CD4-positive, CD25-positive, alpha-beta regulatory T cell (primary cell): ENCODE data around the gene YKT6. TPM values are rescaled to one million over a fixed set of nuclear protein-coding genes. Genes with fewer than 3 reads are reported as not detected.

Source experiments
- ATAC-seq, 2 donors: fragments of 150-1000 bp; cut with Tn5 transposase; one replicate each; pipeline ENCODE4 v1.10.0; 2021; ENCODE audit warnings: low read depth in 2 of 2, moderate number of reproducible peaks in 2 of 2, moderate library complexity in 1 of 2
- DNase-seq, 3 donors: peaks; one replicate each; pipeline versions ENCODE4 v3.0.0 to v3.0.0-alpha.2; 2012 to 2022; ENCODE audit warnings: mixed read lengths in 1 of 3
- H3K27ac ChIP-seq: one replicate; pipeline ENCODE4 v1.7.0; 2013; ENCODE audit warnings: mild to moderate bottlenecking, low read length; ENCODE audit not compliant: insufficient read depth, poor library complexity, severe bottlenecking
- H3K27me3 ChIP-seq: one replicate; pipeline ENCODE4 v1.7.0; 2013; ENCODE audit warnings: low read length; ENCODE audit not compliant: control insufficient read depth, insufficient read depth
- H3K36me3 ChIP-seq: one replicate; pipeline ENCODE4 v1.7.0; 2013; ENCODE audit warnings: mild to moderate bottlenecking, low read length, moderate library complexity; ENCODE audit not compliant: control insufficient read depth, insufficient read depth
- H3K4me1 ChIP-seq: 2 replicates; pipeline ENCODE4 v1.7.0; 2013; ENCODE audit warnings: mild to moderate bottlenecking, low read length; ENCODE audit not compliant: insufficient read depth, control insufficient read depth, poor library complexity, severe bottlenecking
- H3K4me3 ChIP-seq: one replicate; pipeline ENCODE4 v1.7.0; 2013; ENCODE audit warnings: low read depth, mild to moderate bottlenecking, low read length, moderate library complexity
- H3K9me3 ChIP-seq, 2 experiments: 1 replicate in 1 of 2; 2 replicates in 1 of 2; pipeline ENCODE4 v1.7.0; 2013; ENCODE audit warnings: low read length in 2 of 2, mild to moderate bottlenecking in 1 of 2, moderate library complexity in 1 of 2; ENCODE audit not compliant: control insufficient read depth in 2 of 2
- H3K27ac Mint-ChIP-seq, 3 donors: one replicate each; pipeline ENCODE4 v1.8.0; 2020 to 2022; ENCODE audit warnings: mild to moderate bottlenecking in 3 of 3, mixed read lengths in 3 of 3, moderate library complexity in 2 of 3
- H3K27me3 Mint-ChIP-seq: one replicate; pipeline ENCODE4 v1.8.0; 2022; ENCODE audit warnings: mild to moderate bottlenecking, mixed read lengths
- H3K36me3 Mint-ChIP-seq: one replicate; pipeline ENCODE4 v1.8.0; 2020; ENCODE audit warnings: mixed read lengths
- H3K4me1 Mint-ChIP-seq, 4 donors: one replicate each; pipeline ENCODE4 v1.8.0; 2020 to 2022; ENCODE audit warnings: mixed read lengths in 4 of 4, mild to moderate bottlenecking in 1 of 4
- H3K4me3 Mint-ChIP-seq, 4 donors: one replicate each; pipeline ENCODE4 v1.8.0; 2020 to 2022; ENCODE audit warnings: mild to moderate bottlenecking in 4 of 4, mixed read lengths in 4 of 4, moderate library complexity in 3 of 4
- H3K9me3 Mint-ChIP-seq, 7 donors: one replicate each; pipeline ENCODE4 v1.8.0; 2020 to 2022; ENCODE audit warnings: mixed read lengths in 7 of 7, mild to moderate bottlenecking in 3 of 7, moderate library complexity in 2 of 7
- polyA plus RNA-seq, 4 donors: library from polyadenylated mRNA; unstranded; fragments of 300-500 nt; fragmentation: Illumina TruSeq; gene quantifications; one replicate each; pipeline ENCODE4 v1.2.3, GENCODE V29; 2021
- total RNA-seq: library from RNA; stranded (reverse); gene quantifications from one replicate; pipeline ENCODE4 v1.2.3, GENCODE V29; 2022

The YKT6 gene
- total and polyA plus RNA-seq, 5 donors from 2014 or later = 24.7 to 79.2 (median 41.6) TPM

DNA sequence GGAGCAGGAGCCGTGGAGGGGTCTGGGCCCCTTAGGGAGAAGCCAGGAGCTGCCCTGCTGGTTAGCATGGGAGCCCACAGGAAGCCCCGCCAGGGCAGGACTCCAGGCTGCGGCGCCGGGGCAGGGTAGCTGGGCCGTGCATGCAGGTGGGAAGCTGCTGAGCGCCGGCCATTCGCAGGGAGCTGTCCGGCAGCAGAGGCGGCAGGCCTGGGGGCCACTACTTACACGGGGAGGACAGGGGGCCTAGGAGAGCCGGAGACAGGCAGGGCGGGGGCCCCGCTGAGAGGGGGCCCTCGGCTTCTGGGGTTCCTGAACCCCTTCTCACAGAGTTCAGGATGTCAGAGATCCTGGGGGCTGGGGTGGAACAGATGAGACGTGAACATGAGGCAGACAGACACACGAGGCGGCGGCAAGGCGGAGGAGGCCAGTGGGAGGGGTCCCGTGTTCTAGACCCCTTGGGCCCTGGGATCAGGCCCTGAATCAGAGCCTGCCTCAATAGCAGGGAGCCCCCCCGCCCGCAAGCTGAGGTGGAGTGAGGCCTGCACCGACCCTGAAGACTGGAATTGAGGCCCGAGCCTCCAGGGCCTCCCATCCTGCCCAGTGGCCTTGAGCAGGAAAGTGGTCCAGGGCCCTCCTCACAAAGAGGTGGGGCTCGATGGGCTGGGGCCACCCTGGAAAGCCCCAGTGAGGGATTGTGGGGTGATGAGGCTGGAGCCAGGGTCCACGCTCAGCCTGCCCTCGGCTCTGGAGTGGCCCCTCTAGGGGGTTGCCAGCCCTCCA lies 28.0 kb downstream of the YKT6 start:
- Mint-ChIP-seq H3K9me3 (no peaks in the 10 kb centered on the region), H3K27ac (no peak overlapping the region), H3K4me1 (no peaks in the 10 kb centered on the region), H3K27me3 (no peaks in the 10 kb centered on the region), H3K36me3 (no peaks in the 10 kb centered on the region), H3K4me3 (no peak overlapping the region)
- no peak for ATAC-seq
- no peaks in the 10 kb centered on the region for H3K4me1 ChIP-seq
- no peak overlapping the region for H3K27ac ChIP-seq
- DNase-seq = no peak
- no peaks in the 10 kb centered on the region for H3K36me3 ChIP-seq
- no peak overlapping the region for H3K4me3 ChIP-seq
- no peaks in the 10 kb centered on the region for H3K27me3 ChIP-seq
- H3K9me3 ChIP-seq = no peaks in the 10 kb centered on the region

DNA sequence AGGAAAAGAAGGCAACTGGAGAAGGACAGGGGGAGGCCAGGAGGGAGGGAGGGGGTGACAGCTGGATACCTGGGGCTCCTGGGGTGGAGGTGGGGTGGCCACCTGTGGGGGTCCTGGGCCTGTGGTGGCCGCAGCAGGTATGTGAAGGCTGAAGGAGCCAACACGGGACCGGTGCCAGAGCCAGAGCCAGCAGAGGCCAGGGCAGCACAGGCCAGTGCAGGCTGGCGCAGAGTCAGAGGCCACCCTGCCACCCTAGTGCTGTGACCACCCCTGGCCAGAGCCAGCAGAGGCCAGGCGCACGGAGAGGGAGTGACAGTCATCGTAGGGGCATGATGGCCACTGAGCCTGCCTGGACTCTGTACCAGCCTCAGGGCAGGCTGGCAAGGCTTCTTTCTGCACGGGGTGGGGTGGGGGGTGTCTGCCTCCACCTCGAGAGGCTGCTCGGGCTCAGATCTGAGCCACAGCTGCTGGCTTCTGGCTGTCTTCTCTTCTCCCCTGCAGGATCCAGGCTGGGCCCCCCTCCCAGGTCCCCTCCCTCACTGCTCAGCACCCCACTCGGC lies 28.8 kb downstream of the YKT6 start:
- H3K4me3 ChIP-seq = no peak overlapping the region
- no peak overlapping the region for H3K4me3 Mint-ChIP-seq
- H3K9me3 Mint-ChIP-seq = no peaks in the 10 kb centered on the region
- no peaks in the 10 kb centered on the region for H3K9me3 ChIP-seq
- no peaks in the 10 kb centered on the region for H3K27me3 Mint-ChIP-seq
- H3K27ac ChIP-seq = no peak overlapping the region
- H3K36me3 Mint-ChIP-seq = no peaks in the 10 kb centered on the region
- DNase-seq (no peak), ATAC-seq (peak in 1 of 2 donors; percentile 19)
- no peaks in the 10 kb centered on the region for H3K36me3 ChIP-seq
- H3K27ac Mint-ChIP-seq = no peak overlapping the region
- no peaks in the 10 kb centered on the region for H3K4me1 Mint-ChIP-seq
- H3K4me1 ChIP-seq = no peaks in the 10 kb centered on the region
- H3K27me3 ChIP-seq = no peaks in the 10 kb centered on the region

DNA sequence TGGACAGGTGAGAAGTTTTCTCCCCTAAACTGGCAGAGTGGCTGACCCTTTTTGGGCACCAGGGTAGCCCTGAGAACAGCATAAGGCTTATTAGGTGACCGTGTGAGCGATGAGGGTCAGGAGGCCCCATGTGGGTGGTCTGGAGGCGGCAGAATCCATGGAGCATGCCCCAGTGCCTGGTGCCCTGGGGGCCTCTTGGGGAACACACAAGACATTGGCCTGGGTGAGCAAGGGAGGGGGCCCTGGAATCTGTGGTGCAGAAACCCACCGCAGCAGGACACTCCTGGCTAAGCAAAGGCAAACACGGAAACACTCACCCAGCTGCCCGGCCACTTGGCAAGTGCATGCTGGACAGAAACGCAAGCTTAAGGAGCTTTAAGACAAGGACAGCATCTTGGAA lies 29.5 kb downstream of the YKT6 start:
- no peak overlapping the region for H3K4me3 ChIP-seq
- Mint-ChIP-seq H3K36me3 (no peaks in the 10 kb centered on the region), H3K4me1 (no peaks in the 10 kb centered on the region), H3K27ac (no peak overlapping the region), H3K27me3 (no peaks in the 10 kb centered on the region), H3K9me3 (no peaks in the 10 kb centered on the region), H3K4me3 (no peak overlapping the region)
- DNase-seq (no peak), ATAC-seq (no peak)
- H3K27me3 ChIP-seq = no peaks in the 10 kb centered on the region
- H3K9me3 ChIP-seq = no peaks in the 10 kb centered on the region
- H3K36me3 ChIP-seq = no peaks in the 10 kb centered on the region
- H3K4me1 ChIP-seq = no peaks in the 10 kb centered on the region
- no peak overlapping the region for H3K27ac ChIP-seq

DNA sequence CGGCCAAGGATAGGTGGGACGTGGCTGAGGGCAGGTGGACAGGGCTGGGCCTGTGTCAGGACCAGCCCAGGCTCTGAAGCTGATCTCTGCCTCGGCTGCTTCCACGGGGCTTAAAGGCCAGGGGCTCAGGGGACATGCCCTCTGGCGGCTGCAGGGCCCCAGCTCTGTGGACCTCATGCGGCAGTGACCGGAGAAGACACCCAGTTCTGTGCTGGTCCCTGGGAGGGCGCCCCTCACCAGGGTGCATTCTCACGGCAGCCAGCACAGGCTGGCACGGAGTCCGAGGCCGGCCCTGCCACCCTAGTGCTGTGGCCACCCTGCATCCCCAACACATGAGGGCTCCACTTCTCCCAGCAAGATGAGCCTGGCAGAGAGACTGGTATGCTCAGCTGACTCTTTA lies 30.3 kb downstream of the YKT6 start:
- H3K4me3 ChIP-seq = no peak overlapping the region
- no peaks in the 10 kb centered on the region for H3K27me3 ChIP-seq
- H3K27me3 Mint-ChIP-seq = no peaks in the 10 kb centered on the region
- no peaks in the 10 kb centered on the region for H3K36me3 ChIP-seq
- H3K4me3 Mint-ChIP-seq = no peak overlapping the region
- DNase-seq (no peak), ATAC-seq (no peak)
- H3K4me1 ChIP-seq = no peaks in the 10 kb centered on the region
- no peaks in the 10 kb centered on the region for H3K9me3 Mint-ChIP-seq
- H3K27ac ChIP-seq = no peak overlapping the region
- no peak overlapping the region for H3K27ac Mint-ChIP-seq
- no peaks in the 10 kb centered on the region for H3K36me3 Mint-ChIP-seq
- no peaks in the 10 kb centered on the region for H3K9me3 ChIP-seq
- H3K4me1 Mint-ChIP-seq = no peaks in the 10 kb centered on the region

DNA sequence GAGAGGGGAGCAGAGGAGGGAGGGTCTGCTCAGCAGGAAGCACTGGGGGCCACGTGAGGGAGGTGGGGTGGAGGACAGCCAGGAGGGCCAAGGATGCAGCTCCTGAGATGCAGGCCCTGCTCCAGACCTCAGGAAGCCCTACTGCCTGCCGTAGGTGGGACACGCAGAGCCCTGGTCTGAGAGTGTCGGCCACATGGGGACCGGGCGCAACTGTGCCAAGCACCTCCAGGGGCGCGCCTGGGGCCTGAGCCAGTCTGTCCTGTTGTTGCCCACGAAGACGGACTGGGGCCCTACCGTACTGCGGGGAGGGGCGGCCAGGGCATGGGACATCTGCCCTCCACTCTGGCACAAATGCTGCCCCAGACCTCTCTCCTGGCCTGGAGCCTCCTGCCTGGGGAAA lies 31.6 kb downstream of the YKT6 start:
- H3K27me3 ChIP-seq = no peaks in the 10 kb centered on the region
- Mint-ChIP-seq H3K27me3 (no peaks in the 10 kb centered on the region), H3K27ac (no peak overlapping the region), H3K9me3 (no peaks in the 10 kb centered on the region), H3K4me1 (no peaks in the 10 kb centered on the region), H3K4me3 (no peak overlapping the region), H3K36me3 (no peaks in the 10 kb centered on the region)
- H3K36me3 ChIP-seq = no peaks in the 10 kb centered on the region
- DNase-seq = no peak
- no peak overlapping the region for H3K4me3 ChIP-seq
- H3K27ac ChIP-seq = no peak overlapping the region
- ATAC-seq = no peak
- no peaks in the 10 kb centered on the region for H3K4me1 ChIP-seq
- H3K9me3 ChIP-seq = no peaks in the 10 kb centered on the region

DNA sequence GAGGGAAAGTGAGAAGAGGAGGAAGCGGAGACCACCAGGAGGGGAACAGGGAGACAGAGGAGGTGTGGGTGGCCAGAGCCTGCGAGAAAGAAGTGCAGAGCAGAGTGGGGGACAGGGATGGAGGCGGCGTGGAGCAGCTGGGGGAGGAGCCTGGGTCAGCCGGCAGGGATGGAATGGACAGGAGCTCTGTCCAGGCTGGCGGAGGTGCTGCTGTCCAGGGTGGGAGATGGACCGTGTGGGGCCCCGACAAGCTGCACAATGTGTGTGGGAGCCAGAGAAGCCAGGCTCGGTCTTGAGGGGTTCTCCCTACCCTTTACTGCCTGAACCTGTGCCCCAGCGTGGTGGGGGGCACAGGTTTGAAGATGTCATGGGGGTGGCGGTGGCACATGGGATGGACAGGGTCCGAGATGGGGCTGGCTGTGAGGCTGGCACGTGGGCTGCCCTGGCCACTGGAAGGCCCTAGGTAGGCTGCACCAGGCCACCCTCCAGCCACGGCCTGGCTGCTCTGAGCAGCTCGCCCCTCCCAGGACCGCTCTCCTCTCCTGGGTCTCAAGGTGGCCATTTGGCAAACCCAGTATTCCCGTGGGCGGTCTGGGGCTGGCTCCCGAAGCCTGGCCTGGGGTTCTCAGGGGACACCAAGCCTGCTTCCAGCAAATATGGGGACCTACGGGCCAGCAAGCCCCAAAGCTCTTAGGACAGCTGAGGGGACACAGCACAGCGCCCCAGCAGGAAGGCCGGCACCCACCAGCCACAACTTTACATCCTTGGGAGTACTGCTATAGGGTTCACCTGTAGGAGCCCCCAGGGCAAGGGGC lies 32.3 kb downstream of the YKT6 start:
- Mint-ChIP-seq H3K4me1 (no peaks in the 10 kb centered on the region), H3K27ac (no peak overlapping the region), H3K4me3 (no peak overlapping the region), H3K27me3 (no peaks in the 10 kb centered on the region), H3K36me3 (no peaks in the 10 kb centered on the region), H3K9me3 (no peaks in the 10 kb centered on the region)
- no peaks in the 10 kb centered on the region for H3K36me3 ChIP-seq
- H3K27me3 ChIP-seq = no peaks in the 10 kb centered on the region
- no peaks in the 10 kb centered on the region for H3K9me3 ChIP-seq
- ATAC-seq = no peak
- H3K4me1 ChIP-seq = no peaks in the 10 kb centered on the region
- H3K27ac ChIP-seq = no peak overlapping the region
- DNase-seq = no peak
- no peak overlapping the region for H3K4me3 ChIP-seq

DNA sequence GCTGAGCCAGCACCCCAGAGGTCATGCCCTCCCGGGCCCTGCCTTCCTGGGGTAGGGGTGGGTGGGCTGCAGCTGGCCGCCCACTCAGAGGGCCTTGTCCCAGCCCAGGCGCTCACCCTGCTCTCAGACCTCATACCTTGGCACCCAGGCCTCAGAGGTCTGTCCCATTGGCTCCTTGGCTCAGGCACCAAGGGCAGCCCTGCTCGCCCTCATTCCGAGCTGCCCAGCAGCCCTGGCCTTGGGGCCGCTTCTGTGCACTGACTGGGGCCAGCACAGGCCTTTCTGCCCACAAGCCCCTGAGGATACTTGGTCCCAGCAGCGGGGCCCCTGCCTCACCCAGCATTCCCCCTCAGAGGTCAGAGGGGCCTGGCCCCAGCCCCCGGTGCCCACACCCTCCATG lies 34.3 kb downstream of the YKT6 start:
- H3K27me3 ChIP-seq = no peaks in the 10 kb centered on the region
- no peaks in the 10 kb centered on the region for H3K36me3 ChIP-seq
- H3K4me3 ChIP-seq = no peak overlapping the region
- no peaks in the 10 kb centered on the region for H3K9me3 Mint-ChIP-seq
- H3K27me3 Mint-ChIP-seq = no peaks in the 10 kb centered on the region
- ATAC-seq = no peak
- no peak for DNase-seq
- no peaks in the 10 kb centered on the region for H3K9me3 ChIP-seq
- no peak overlapping the region for H3K27ac Mint-ChIP-seq
- no peak overlapping the region for H3K27ac ChIP-seq
- no peaks in the 10 kb centered on the region for H3K36me3 Mint-ChIP-seq
- H3K4me1 Mint-ChIP-seq = no peaks in the 10 kb centered on the region
- H3K4me1 ChIP-seq = no peaks in the 10 kb centered on the region
- H3K4me3 Mint-ChIP-seq = no peak overlapping the region
